ENCODE measurements around the gene SNTG2.
A peak's percentile ranks its signal among the peaks of the same experiment; 100 is the strongest.

SNTG2 gene

DNA sequence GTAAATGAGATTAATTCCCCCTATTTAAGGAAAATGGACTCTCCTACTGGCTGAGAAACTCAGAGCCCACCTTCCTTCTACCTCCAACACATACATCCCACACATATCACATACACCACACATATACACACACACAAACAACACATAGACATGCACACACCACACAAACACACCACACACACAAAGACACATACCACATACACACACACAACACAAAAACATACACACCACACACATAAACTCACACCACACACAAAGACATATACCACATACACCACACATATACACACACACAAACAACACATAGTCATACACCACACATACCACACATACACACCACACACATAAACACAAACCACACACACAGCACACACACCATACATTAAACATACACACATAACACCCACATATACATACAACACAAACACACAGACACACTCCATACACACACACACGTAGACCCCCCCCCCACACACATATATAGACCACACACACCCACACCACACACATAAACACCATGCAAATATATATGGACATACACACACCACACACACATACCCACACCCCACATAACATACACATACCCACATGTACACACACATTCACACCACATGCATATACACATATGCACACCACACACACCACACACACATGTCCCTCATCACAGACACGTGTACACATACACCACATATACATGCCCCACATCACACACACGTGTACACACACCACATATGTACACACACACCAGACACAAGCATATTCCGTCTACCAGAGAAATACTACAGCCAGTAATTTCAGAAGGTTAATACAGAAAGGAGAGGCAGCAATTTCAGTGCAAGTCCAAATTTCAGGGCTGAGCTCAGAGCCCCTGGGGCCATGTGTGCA, 204.3 kb downstream of the SNTG2 start:
- DNase-seq: no peak

DNA sequence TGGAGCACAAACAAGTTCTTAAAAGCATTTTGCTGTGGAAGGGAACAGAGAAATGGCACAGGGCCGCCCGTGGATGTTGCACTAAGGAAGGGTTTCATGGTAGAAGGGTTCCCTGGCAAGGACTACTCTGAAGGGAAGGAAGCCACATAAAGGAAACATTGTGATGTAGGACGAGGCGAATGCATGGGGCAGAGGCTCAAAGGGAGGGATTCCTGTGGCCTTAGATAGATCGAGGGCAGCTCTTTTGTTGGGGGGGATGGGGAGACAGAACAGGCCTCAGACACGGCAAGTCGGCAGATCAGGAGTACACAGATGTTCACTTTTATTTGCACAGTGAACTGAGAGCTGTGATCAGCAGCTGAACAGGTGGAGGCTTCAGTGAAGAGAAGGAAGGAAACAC, 205.4 kb downstream of the SNTG2 start:
- no peak for DNase-seq

DNA sequence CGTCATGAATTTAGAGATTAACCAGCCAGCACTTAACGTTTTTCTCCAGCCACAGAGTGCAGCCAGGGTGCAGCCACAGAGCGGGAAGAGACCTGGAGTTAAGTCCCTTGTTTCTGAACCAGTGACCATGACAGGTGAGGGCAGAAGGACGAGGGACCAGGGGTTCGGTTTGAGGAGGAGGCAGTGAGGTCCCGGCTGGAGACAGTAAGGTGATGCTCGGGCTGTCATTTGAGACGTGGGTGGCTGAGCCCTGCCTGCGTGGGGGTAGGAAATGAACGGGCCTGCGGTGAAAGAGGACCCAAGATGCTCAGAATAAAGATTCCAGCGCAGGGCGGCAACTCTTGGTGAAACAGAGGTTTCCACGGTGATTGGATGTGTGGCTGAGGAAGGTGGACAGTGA, 205.9 kb downstream of the SNTG2 start:
- DNase-seq: no peak

DNA sequence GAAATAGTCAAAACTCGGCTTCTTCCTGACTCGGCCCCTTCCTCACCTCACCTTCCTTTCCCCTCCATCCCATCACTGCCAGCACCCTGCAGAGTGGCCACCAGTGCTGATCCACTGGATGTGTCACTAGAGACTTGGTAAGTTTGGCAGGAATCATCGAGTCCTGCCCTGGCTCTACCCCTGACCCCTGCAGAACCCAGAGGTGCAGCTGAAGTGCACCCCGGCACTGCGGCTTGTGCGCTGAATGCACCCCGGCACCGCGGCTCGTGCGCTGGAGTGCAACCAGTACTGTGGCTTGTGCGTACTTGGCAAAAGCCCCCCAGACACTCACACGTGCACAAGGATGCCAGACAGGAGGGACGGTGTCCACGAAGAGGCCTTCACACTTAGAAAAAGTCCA, 206.5 kb downstream of the SNTG2 start:
- DNase-seq: no peak

DNA sequence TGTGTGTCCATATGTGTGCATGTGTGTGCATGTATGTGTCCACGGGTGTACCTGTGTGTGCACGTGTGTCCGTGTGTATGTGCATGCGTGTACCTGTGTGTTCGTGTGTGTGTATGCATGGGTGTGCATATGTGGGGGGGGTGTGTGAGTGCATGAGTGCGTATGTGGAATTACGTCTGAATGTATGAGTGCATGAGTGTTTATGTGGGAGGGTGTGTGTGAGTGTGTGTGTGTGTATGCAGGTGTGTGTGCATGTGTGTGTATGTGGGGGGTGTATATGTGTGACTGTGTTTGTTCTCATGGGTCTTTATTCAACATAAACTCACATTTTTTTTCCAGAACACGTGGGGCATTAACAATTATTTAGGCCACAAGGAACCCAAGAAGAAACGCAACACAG, 208.4 kb downstream of the SNTG2 start:
- DNase-seq: no peak

DNA sequence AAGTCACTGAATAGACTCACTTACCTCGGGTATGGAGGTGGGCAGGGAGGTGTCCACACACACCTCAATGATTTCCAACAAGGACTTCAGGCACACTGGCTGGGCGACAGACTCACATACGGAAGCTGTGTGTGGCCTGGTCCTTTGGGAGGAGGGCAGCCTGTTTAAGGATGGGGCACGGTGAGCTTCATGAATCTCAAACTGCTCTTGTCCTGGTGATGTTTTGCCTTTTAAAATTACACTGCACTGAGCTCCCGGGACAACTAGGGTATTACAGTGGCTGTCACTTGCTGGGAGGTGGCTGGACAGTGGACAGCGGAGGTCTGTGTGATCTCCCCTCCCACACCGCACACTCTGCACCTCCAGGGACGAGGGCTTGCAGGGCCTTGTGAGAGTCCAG, 211.6 kb downstream of the SNTG2 start:
- no peak for DNase-seq

DNA sequence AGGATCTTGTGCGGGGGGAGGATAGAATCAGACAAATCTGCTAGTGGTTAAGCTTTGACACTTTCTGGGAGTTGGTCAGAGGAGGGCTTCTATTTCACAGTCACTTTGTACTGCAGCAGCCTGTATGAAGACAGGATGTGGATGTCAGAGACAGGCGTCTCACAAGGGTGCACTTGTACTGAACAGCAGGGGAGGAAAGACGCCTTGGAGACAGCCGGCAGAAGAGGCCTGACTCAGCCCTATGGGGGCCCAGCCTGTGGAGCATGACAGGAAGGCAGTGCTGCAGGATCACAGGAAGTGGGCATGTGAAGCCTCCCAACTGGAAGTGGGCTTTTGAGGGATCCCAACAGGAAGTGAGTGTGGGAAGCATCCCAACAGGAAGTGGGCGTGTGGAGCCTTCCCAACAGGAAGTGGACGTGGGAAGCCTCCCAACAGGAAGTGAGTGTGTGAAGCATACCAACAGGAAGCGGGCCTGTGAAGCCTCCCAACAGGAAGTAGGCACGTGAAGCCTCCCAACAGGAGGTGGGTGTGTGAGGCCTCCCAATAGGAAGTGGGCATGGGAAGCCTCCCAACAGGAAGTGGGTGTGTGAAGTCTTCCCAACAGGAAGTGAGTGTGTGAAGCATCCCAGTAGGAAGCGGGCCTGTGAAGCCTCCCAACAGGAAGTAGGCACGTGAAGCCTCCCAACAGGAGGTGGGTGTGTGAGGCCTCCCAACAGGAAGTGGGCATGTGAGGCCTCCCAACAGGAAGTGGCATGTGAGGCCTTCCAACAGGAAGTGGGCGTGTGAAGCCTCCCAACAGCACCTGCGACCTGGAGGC, 212.3 kb downstream of the SNTG2 start:
- no peak for DNase-seq

DNA sequence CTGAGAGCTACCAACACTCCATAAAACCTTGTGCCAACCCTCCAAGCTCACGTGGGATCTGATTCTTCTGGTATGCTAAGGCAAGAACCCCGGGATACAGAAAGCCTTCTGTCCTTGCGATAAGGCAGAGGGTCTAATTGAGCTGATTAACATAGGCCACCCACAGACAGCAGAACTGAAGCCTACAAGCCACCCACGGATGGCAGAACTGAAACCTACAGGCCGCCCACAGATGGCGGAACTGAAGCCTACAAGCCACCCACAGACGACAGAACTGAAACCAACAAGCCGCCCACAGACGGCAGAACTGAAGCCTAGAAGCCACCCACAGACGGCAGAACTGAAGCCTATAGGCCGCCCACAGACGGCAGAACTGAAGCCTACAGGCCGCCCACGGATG, 216.3 kb downstream of the SNTG2 start:
- DNase-seq: no peak

DNA sequence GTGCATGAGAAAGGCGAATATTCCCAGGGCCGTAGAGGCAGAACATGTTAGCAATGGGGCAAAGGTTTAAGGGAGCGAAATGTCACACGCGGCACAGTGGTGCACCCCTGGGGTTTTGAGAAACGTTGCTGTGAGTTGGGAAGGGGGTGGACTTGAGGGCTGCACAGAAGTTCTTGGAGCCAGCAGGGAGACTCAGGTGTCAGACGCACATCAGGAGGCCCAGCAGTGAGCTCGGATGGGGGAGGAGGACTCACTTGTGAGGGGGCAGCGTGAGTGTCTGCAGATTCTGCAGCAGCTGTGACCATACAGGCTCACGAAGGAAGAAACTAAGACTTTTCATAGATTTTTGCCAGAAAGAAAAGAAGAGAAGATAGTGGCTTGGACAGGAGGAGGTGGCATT, 218.2 kb downstream of the SNTG2 start:
- DNase-seq: no peak

DNA sequence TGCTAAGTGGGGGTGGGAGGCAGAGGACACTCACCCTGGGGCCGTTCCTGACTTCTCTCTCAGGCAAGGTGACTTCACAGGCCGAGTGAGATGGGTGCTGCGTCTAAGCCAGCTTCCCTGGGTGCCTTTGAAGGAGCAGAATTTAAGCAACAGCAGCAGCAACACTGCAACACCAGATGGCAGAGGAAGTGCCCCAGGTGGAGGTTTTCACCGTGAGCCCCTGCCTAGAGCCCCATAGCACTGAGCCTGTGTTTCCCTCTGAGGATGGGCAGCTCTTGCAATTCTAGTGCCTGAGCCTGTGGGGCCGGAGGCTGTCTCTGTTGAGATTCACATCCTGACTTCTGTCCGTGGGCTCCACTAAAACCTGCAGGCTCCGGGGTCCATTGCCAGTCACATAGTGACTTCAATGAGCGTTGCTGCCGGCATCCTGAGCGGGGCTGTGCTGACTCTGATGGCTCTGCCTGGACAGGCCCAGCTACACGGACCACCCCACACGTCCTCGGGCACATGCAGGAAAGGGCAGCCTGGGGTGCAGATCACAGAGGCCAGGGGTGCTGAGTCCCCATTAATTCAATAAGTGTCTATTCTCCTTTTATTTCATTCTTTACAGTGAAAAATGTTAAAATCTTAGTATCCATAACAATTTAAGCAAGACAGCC, 218.8 kb downstream of the SNTG2 start:
- DNase-seq: no peak

DNA sequence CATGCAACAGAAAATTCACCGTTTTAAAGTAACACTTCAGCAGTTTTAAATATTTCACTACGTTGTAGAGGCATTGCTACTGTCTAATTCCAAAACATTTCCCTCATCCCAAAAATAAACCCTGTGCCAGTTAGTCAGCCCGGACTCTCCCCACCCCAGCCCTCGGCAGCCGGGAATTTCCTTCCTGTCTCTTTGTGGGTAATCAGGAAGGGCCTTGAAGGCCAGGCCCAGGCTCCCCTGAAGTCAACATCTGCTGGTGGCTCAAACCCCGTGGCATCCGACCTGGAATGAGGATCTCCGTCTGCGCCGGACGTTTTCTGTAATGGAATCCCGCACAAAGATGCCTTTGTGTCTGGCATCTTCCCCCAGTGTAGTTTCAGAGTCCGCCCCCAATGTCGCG, 219.6 kb downstream of the SNTG2 start:
- no peak for DNase-seq

DNA sequence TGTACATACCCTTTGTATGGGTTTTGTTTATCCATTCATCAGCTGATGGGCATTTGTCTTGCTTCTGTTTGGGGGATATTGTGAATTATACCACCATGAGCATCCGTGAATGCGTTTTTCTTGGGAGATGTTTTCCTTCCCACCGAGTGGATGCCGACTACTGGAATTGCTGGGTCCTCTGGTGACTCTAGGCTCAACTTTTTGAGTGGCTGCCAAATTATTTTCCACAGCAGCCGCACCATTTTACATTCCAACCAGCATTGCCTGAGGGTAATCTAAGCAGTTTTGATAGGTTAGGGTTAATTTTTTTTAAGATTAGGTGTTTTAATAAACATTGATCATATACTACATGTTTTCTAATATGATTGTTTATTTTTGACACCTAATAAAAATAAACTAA, 220.1 kb downstream of the SNTG2 start:
- no peak for DNase-seq

DNA sequence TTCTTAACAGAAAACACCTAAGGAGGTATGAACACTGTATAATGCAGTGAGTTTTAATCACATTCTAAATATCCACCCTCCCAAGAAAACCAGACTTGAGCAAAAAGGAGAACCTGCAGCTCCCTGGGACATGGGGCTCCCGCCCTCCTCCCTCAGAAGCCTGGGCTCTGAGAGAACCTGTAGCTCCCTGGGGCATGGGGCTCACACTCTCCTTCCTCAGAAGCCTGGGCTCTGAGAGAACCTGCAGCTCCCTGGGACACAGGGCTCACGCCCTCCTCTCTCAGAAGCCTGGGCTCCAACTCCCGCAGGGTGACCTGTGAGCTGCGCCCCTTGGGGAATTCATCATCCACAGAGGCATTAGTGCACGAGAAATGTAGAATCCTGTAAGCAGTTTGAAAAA, 222.9 kb downstream of the SNTG2 start:
- DNase-seq: no peak

DNA sequence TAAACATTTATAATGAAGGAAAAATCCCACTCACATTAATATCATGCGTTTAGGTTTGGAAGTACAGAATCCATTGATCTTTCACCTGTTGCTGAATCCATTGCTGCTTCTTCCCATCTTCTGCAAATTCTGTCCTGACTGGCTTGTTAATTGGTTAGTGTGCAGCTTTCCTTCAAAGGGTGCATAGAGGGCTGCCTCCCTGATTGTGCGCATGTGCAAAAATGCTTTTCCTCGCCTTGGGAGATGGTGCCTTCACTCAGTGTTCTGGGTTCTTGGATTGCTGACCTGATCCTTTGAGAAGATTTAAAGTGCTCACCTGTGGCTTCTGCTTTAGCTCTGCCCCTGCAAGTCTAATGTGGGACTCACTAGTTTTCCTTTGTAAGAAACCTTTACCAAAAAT, 231.2 kb downstream of the SNTG2 start:
- DNase-seq: no peak

DNA sequence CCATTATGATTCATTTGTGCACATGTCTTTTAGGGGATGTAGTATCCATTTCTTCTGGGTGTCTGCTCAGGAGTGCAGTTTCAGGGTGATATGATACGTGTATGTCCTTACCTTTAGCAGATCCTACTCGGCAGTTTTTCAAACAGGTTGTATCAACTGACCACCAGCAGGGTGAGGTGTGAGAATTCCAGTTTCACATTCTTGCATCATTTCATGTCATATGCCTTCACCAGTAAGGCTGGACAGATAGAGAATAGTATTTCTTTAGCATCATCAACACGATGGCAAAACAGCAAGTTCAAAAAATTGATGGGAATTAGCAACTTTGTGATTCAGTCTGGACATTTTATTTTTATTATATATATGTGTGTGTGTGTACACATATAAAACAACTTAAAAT, 232.7 kb downstream of the SNTG2 start:
- no peak for DNase-seq

DNA sequence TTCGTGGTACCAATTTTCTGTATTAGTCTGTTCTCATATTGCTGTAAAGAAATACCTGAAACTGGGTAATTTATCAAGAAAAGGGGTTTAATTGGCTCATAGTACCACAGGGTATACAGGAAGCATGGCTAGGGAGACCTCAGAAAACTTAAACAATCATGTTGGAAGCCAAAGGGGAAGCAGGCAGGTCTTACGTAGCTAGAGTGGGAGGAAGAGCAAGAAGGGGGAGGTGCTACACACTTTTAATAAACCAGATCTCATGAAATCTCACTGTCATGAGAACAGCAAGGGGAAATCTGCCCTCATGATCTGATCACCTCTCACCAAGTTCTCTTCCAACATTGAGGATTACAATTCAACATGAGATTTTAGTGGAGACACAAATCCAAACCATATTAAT, 235.8 kb downstream of the SNTG2 start:
- no peak for DNase-seq

DNA sequence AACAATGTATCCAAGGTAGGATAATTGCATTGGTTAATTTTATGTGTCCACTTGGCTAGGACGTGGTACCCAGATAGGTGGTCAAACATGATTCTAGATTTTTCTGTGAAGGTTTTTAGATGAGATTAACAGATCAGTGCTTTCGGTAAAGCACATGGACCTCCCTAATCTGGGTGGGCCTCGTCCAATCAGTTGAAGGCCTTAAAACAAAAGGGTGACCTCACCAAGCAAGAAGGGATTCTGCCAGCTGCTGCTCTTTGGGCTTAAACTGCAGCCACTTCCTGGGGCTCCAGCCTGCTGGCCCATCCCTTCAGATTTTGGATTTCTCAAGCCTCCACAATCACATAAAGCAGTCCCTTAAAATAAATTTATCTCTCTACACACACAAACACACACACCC, 236.5 kb downstream of the SNTG2 start:
- DNase-seq: no peak

DNA sequence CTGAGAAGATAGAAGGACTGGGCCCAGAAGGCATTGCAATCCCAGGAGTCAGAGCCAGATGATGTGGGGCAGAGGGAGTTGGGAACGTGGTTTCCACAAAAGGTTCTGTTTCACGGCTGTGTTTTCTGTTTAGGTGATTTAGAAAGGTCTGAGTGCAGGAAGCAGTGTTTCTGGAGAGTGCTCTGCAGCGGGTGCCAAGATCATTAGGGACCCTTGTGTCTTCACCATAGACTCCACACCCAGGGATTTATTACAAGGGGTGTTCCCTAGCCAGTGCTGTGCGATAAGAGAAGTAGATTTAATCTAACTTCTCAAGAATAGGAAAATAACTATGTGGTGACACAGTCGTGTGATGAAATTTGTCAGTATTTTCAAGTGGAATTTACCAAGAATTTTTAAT, 241.5 kb downstream of the SNTG2 start:
- DNase-seq: peak; percentile 3

DNA sequence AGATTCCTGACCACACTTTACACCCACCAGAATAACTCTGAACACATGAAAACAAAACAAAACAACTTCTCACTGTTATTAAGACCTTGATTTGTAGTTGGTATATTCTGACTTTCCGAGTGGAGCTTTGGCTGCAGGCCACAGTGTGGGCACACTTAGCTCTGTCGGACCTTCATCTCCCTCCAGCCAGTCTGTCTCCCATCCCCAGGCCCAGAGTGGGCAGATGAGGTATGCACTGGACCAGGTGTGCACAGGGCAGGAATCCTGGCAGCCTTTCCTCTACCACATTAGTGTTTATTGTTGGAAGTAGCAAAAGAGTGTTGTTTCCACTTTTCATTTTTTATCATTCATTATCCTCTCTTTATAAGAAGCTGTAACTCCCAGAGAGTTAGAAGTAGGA, 243.2 kb downstream of the SNTG2 start:
- no peak for DNase-seq

DNA sequence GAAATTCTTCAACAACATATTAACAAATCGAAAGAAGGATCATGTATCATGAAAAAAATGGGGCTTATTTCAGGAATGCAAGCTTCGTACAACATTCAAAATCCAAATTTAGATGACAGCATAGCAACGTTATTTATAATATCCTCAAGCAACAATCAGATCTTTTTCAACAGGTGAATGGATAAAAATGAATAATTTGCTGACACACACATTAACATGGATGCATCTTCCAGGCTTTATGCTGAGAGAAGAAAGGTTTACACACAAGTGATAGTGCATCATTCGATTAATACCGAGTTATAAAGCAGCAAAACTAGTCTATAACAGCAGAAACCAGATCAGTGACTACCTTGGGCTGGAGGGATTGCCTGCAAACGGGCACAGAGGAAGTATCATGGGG, 253.1 kb downstream of the SNTG2 start:
- DNase-seq: no peak

DNA sequence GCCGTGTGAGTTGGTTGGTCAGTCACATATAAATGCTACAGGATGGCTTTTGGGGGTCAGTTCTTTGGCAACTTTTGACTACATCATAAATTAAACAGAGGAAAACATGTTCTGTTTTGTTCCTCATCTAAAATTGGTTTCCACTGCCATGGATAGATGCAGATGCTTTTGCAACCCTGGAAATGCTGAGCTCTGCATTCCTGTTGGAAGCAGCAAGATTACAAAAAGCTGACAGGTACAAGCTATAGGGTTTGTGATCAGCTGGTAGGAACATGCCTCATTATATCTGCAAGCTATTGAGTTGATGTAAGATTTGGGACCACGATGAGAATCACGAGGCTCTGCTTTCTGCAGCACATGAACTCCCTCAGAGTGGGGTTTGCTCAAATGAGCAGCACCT, 255.2 kb downstream of the SNTG2 start:
- DNase-seq: no peak

DNA sequence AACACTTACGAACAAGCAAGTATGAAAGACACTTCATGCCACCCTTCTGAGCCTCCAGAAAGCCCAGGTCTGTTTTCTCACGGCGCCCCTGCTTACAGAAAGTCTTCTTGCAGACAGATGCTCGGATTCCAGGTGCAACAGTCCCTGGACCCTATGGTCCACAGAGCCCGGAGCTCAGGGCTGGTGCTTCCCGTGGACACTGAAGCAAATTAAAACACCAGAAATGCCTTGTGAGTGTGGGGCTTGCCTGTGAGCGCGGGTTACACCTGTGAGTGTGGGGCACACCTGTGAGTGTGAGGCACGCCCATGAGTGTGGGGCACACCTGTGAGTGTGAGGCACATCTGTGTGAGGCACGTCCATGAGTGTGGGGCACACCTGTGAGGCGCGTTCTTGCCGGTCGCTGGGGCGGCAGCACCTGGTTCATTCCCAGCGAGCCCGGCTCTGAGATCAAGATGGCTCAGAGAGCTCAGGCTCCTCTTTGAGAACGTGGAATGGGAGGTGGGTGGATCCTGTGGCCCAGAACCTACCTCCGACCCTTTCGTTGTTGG, 257.4 kb downstream of the SNTG2 start:
- DNase-seq: no peak

DNA sequence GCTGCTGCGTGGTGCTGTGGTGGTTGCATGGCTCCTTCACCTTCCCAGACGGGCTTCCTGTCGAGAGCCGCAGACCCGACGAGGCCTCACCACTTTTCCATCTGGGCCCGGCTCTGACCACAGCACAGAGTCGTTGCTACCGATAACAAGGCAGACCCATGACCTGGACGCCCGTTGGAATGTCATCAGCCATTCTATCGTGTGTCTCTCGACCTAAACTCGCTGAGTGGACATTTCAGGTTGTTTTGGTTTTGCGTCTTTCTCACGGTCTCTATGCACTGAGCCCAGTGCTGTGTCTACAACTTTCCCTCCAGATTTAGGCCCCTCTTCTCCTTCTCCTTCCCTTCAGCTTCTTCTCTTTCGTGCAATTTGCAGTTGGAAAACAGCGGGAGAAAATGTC, 257.9 kb downstream of the SNTG2 start:
- no peak for DNase-seq

DNA sequence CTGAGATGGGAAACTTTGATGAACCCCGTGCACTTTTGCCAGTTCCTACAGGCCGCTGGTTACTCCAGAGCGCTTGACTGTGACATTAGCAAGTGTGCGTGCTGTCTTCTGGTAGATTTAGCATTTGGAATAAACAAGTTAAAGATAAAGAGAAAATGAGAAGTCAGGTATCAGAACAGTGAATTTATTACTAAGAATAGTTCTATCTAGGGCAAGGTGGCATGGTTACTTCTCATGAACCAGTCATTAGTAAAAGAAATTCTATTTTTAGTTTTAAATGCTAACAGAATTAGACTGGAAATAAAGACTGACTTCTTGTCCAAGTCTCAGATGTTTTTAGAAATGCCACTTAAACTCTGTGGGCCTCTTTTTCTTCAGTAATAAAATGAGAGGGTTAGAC, 258.6 kb downstream of the SNTG2 start:
- no peak for DNase-seq

All from NCI-H1092 (cell line).